Vagina (tissue), 2 donors: Measurements from ENCODE around the gene SSTR5. TPM values are rescaled to one million over a fixed set of nuclear protein-coding genes. Genes with fewer than 3 reads are reported as not detected.

Experiments
- DNase-seq, 2 donors: peaks; one replicate each; pipeline ENCODE4 v3.0.0-alpha.2; 2017; ENCODE audit errors: extremely low spot score in 2 of 2
- H3K27ac ChIP-seq: fragments of 200-600 bp; sonication (generic); one replicate; pipeline ENCODE4 v1.5.1; 2019
- H3K27me3 ChIP-seq: fragments of 200-600 bp; sonication (generic); one replicate; pipeline ENCODE4 v1.5.1; 2019
- H3K36me3 ChIP-seq, 2 donors: fragments of 200-600 bp; sonication (generic); one replicate each; pipeline ENCODE4 v1.5.1; 2017 to 2019
- H3K4me1 ChIP-seq: fragments of 200-600 bp; sonication (generic); one replicate; pipeline ENCODE4 v1.5.1; 2019
- H3K4me3 ChIP-seq, 2 donors: fragments of 200-600 bp; sonication (generic); 1 replicate in 1 of 2; 2 replicates in 1 of 2; pipeline ENCODE4 v1.5.1; 2016 to 2019
- H3K9me3 ChIP-seq: fragments of 200-600 bp; sonication (generic); one replicate; pipeline ENCODE4 v1.5.1; 2019
- CTCF ChIP-seq, 3 experiments: fragments of 450-650 bp in 2 of 3; fragments of 200-600 bp in 1 of 3; sonication (generic) in 1 of 3; IDR thresholded peaks; one replicate each; pipeline ENCODE4 v1.5.1; 2017 to 2019; ENCODE audit warnings: antibody characterized with exemption in 3 of 3, mild to moderate bottlenecking in 2 of 3, moderate library complexity in 2 of 3
- POLR2A ChIP-seq, 2 donors: fragments of 450-650 bp; IDR thresholded peaks; one replicate each; pipeline ENCODE4 v1.6.1; 2017; ENCODE audit warnings: antibody characterized with exemption in 2 of 2, mild to moderate bottlenecking in 2 of 2, moderate library complexity in 2 of 2
- POLR2AphosphoS5 ChIP-seq, 2 donors: sonication (generic); formaldehyde crosslinking; IDR thresholded peaks; one replicate each; pipeline ENCODE4 v1.9.0; 2017; ENCODE audit warnings: antibody characterized with exemption in 2 of 2, mild to moderate bottlenecking in 2 of 2, low read depth in 1 of 2; ENCODE audit not compliant: insufficient read depth in 1 of 2
- intact Hi-C: fragments of 100-400 bp; cut with DNase I; formaldehyde crosslinking; loops from one replicate; pipeline ENCODE4 v1.15.1; 2023
- total RNA-seq: library from RNA; depleted of rRNA; stranded (reverse); fragments of >200 nt; gene quantifications from one replicate; pipeline ENCODE4 v1.2.3, GENCODE V29; 2016

Gene SSTR5
- total RNA-seq, 1 donor from 2014 or later, result 0.98 TPM

GRCh38 chr16:1047801-1048200, 24.7 kb upstream of the SSTR5 start:
- peaks cover 11% of the 10 kb centered on the region for H3K4me1 ChIP-seq
- intact Hi-C loops, result no loop called here

DNA sequence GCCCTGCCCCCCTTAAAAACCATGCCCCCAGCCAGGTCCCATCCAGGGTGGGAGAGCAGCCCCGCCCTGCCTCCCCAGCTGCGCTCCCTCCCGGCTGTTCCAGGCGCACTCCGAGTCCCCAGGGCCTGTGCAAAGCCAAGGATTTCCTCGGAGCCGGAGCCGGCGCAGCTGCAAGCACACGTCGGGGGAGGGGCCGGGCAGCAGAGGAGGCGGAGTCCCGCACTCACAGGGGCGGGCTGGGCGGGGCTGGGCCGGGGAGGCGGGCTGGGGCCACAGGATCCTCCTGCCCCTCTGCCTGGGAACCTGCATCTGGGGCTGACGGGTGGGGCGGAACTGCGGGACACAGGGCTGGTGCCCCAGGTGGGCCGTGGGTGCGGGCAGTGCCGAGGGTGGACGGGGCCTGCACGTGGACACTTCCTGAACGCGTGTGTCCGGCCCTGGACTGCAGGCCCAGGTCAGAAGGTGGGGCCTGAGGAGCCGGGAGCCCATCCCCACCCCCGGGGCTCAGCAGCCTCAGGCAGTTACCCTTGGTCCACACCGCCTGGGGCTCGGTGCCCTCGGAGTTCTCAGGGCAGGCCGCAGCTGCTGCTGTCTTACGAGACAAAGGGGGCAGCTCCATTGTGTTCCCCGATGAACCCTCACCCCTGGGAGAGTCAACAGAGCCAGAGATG, 24.0 kb upstream of the SSTR5 start:
- Histone ChIP-seq H3K27me3 (no peaks in the 10 kb centered on the region), H3K9me3 (no peaks in the 10 kb centered on the region), H3K4me3 (no peak overlapping the region), H3K36me3 (no peaks in the 10 kb centered on the region), H3K27ac (no peak overlapping the region), H3K4me1 (peaks cover 11% of the 10 kb centered on the region)
- intact Hi-C loops, result no loop called here
- no peak for TF ChIP-seq CTCF (IDR thresholded peaks at IDR 0.05)
- no peak for DNase-seq

More at GRCh38 chr16:1047801-1048200, 24.7 kb upstream of the SSTR5 start:
- no peaks in the 10 kb centered on the region for H3K27me3 ChIP-seq
- DNase-seq, result no peak
- TF ChIP-seq POLR2AphosphoS5 (IDR thresholded peaks at IDR 0.05; ENCODE audit: insufficient read depth in 1 of 2, low read depth in 1 of 2) (no peak), POLR2A (IDR thresholded peaks at IDR 0.05) (no peak), CTCF (IDR thresholded peaks at IDR 0.05) (no peak)
- no peak overlapping the region for H3K4me3 ChIP-seq
- no peaks in the 10 kb centered on the region for H3K9me3 ChIP-seq
- H3K27ac ChIP-seq, result no peak overlapping the region
- H3K36me3 ChIP-seq, result no peaks in the 10 kb centered on the region

- Histone ChIP-seq H3K36me3 (no peaks in the 10 kb centered on the region), H3K4me3 (no peak overlapping the region), H3K4me1 (peaks cover 3% of the 10 kb centered on the region), H3K9me3 (no peaks in the 10 kb centered on the region), H3K27ac (no peak overlapping the region), H3K27me3 (no peaks in the 10 kb centered on the region)
- no peak for DNase-seq
- TF ChIP-seq POLR2AphosphoS5 (IDR thresholded peaks at IDR 0.05; ENCODE audit: insufficient read depth in 1 of 2, low read depth in 1 of 2) (no peak), CTCF (IDR thresholded peaks at IDR 0.05) (no peak), POLR2A (IDR thresholded peaks at IDR 0.05) (no peak)
- intact Hi-C loops, result no loop called here
Measured at GRCh38 chr16:1049113-1049975, 23.2 kb upstream of the SSTR5 start.

GRCh38 chr16:1049976-1050247, 22.6 kb upstream of the SSTR5 start:
- Histone ChIP-seq H3K9me3 (no peaks in the 10 kb centered on the region), H3K27me3 (no peaks in the 10 kb centered on the region), H3K27ac (no peak overlapping the region), H3K4me1 (peaks cover 4% of the 10 kb centered on the region), H3K36me3 (no peaks in the 10 kb centered on the region), H3K4me3 (no peak overlapping the region)
- DNase-seq, result no peak
- TF ChIP-seq POLR2AphosphoS5 (IDR thresholded peaks at IDR 0.05; ENCODE audit: insufficient read depth in 1 of 2, low read depth in 1 of 2), result no peak
- TF ChIP-seq POLR2A (IDR thresholded peaks at IDR 0.05), result no peak
- TF ChIP-seq CTCF (IDR thresholded peaks at IDR 0.05), result no peak
- intact Hi-C loops, result loop anchor here (10.0 kb wide), 1 partner anchor 335 kb away; the partner anchor contains the start of gene METRN

- Histone ChIP-seq H3K4me1 (peaks cover 6% of the 10 kb centered on the region), H3K27me3 (no peaks in the 10 kb centered on the region), H3K36me3 (no peaks in the 10 kb centered on the region), H3K4me3 (no peak overlapping the region), H3K9me3 (no peaks in the 10 kb centered on the region), H3K27ac (no peak overlapping the region)
- no peak for TF ChIP-seq POLR2A (IDR thresholded peaks at IDR 0.05)
- TF ChIP-seq POLR2AphosphoS5 (IDR thresholded peaks at IDR 0.05; ENCODE audit: insufficient read depth in 1 of 2, low read depth in 1 of 2), result no peak
- no peak for TF ChIP-seq CTCF (IDR thresholded peaks at IDR 0.05)
- no peak for DNase-seq
- intact Hi-C loops, result loop anchor here (10.0 kb wide), 1 partner anchor 336 kb away; the partner anchor contains the start of gene METRN
Measured at GRCh38 chr16:1050516-1050915, 22.0 kb upstream of the SSTR5 start.
